Thyroid gland (tissue), 4 donors: Measurements from ENCODE around the gene ZNF575. TPM values are rescaled to one million over a fixed set of nuclear protein-coding genes. Genes with fewer than 3 reads are reported as not detected.

Experiments
- DNase-seq, 2 donors: peaks; one replicate each; pipeline ENCODE4 v3.0.0-alpha.2; 2019
- H3K27ac ChIP-seq, 3 donors: fragments of 200-600 bp; sonication (generic); 1 replicate in 2 of 3; 2 replicates in 1 of 3; pipeline ENCODE4 v1.5.1; 2016 to 2019; ENCODE audit warnings: mild to moderate bottlenecking in 1 of 3, moderate library complexity in 1 of 3
- H3K27me3 ChIP-seq: fragments of 200-600 bp; sonication (generic); one replicate; pipeline ENCODE4 v1.5.1; 2019
- H3K36me3 ChIP-seq, 2 donors: fragments of 200-600 bp; sonication (generic); one replicate each; pipeline ENCODE4 v1.5.1; 2016 to 2019
- H3K4me1 ChIP-seq, 2 donors: fragments of 200-600 bp; sonication (generic); one replicate each; pipeline ENCODE4 v1.5.1; 2017 to 2019
- H3K4me3 ChIP-seq, 3 donors: fragments of 200-600 bp; sonication (generic); replicated peaks in 1 of 3; 1 replicate in 2 of 3; 2 replicates in 1 of 3; pipeline ENCODE4 v1.5.1; 2016; ENCODE audit warnings: mild to moderate bottlenecking in 1 of 3
- H3K9me3 ChIP-seq: fragments of 200-600 bp; sonication (generic); one replicate; pipeline ENCODE4 v1.5.1; 2017
- CTCF ChIP-seq, 6 experiments: fragments of 200-600 bp in 3 of 6; fragments of 450-650 bp in 3 of 6; sonication (generic) in 3 of 6; IDR thresholded peaks; one replicate each; pipeline ENCODE4 v1.5.1; 2016 to 2019; ENCODE audit warnings: antibody characterized with exemption in 6 of 6, mild to moderate bottlenecking in 2 of 6, inconsistent platforms in 1 of 6, moderate library complexity in 1 of 6
- POLR2A ChIP-seq, 2 donors: fragments of 450-650 bp; IDR thresholded peaks; one replicate each; pipeline ENCODE4 v1.6.1; 2017; ENCODE audit warnings: antibody characterized with exemption in 2 of 2, mild to moderate bottlenecking in 2 of 2, moderate library complexity in 1 of 2
- WGBS, 2 donors: methylation state at CpG; one replicate each; pipeline ENCODE4 v1.1.5; 2017; 5-methylcytosine and 5-hydroxymethylcytosine counted together
- intact Hi-C: fragments of 100-400 bp; cut with DNase I; formaldehyde crosslinking; loops from one replicate; pipeline ENCODE4 v1.15.1; 2023
- total RNA-seq, 4 donors: library from RNA; depleted of rRNA; stranded (reverse); fragments of >200 nt; gene quantifications; one replicate each; pipeline ENCODE4 v1.2.3, GENCODE V29; 2016

Gene ZNF575
- total RNA-seq, 4 donors from 2014 or later: 1.4 TPM; not detected in 3

- H3K27me3 ChIP-seq: no peaks in the 10 kb centered on the region
- no peak for DNase-seq
- intact Hi-C loops: loop anchor here (5.0 kb wide), 1 partner anchor 33 kb away; no protein-coding TSS in a partner anchor
- no peak overlapping the region for H3K4me3 ChIP-seq
- 95 to 97% methylated on average over 5 of the region's 5 CpGs for WGBS, 2 donors
- H3K9me3 ChIP-seq: no peaks in the 10 kb centered on the region
- no peaks in the 10 kb centered on the region for H3K36me3 ChIP-seq
- H3K27ac ChIP-seq: no peak overlapping the region
- TF ChIP-seq CTCF (IDR thresholded peaks at IDR 0.05) (no peak), POLR2A (IDR thresholded peaks at IDR 0.05) (no peak)
- peaks cover 13 to 15% of the 10 kb centered on the region in 2 donors for H3K4me1 ChIP-seq
Observed at GRCh38 chr19:43570174-43570791, 37.3 kb downstream of the ZNF575 start.

- Histone ChIP-seq H3K4me1 (peaks cover 13 to 19% of the 10 kb centered on the region in 2 donors), H3K27me3 (no peaks in the 10 kb centered on the region), H3K27ac (no peak overlapping the region), H3K4me3 (no peak overlapping the region), H3K9me3 (no peaks in the 10 kb centered on the region), H3K36me3 (no peaks in the 10 kb centered on the region)
- no peak for TF ChIP-seq CTCF (IDR thresholded peaks at IDR 0.05)
- no peak for TF ChIP-seq POLR2A (IDR thresholded peaks at IDR 0.05)
- intact Hi-C loops: loop anchor here (5.0 kb wide), 1 partner anchor 35 kb away; no protein-coding TSS in a partner anchor
- DNase-seq: no peak
- WGBS, 2 donors: 68 to 72% methylated on average over 3 of the region's 3 CpGs
Observed at GRCh38 chr19:43572171-43572588, 39.2 kb downstream of the ZNF575 start.

GRCh38 chr19:43574424-43575155 lies 41.6 kb downstream of the ZNF575 start:
- intact Hi-C loops: loop anchor here (2.0 to 5.0 kb wide), 2 partner anchors 22 to 37 kb away; partner anchors contain the start of genes IRGQ and ZNF576
- Histone ChIP-seq H3K36me3 (no peaks in the 10 kb centered on the region), H3K27me3 (no peaks in the 10 kb centered on the region), H3K4me1 (peaks cover 13 to 19% of the 10 kb centered on the region in 2 donors), H3K9me3 (no peaks in the 10 kb centered on the region), H3K27ac (peak overlapping the region in 2 of 3 donors; percentile 40 to 72), H3K4me3 (peak overlapping the region; percentile 44 to 98 (median 62))
- DNase-seq: no peak
- 20 to 23% methylated on average over 12 of the region's 12 CpGs for WGBS, 2 donors
- TF ChIP-seq CTCF (IDR thresholded peaks at IDR 0.05) (no peak), POLR2A (IDR thresholded peaks at IDR 0.05) (no peak)

- WGBS, 2 donors: 0% methylated on average over 18 to 36 of the region's 51 CpGs
- H3K9me3 ChIP-seq: no peaks in the 10 kb centered on the region
- H3K36me3 ChIP-seq: no peaks in the 10 kb centered on the region
- TF ChIP-seq CTCF (IDR thresholded peaks at IDR 0.05) (no peak), POLR2A (IDR thresholded peaks at IDR 0.05) (peak in 1 of 2 donors; percentile 55)
- peak within 1 kb of the TSS; percentile 44 to 98 (median 62) for H3K4me3 ChIP-seq
- DNase-seq: peak; percentile 98
- H3K4me1 ChIP-seq: peaks cover 16 to 19% of the 10 kb centered on the region in 2 donors
- intact Hi-C loops: loop anchor here (2.0 kb wide), 1 partner anchor 21 kb away; the partner anchor contains the start of genes IRGQ and ZNF576
- H3K27ac ChIP-seq: peak within 1 kb of the TSS; percentile 57 to 77 (median 72)
- no peaks in the 10 kb centered on the region for H3K27me3 ChIP-seq
Observed at GRCh38 chr19:43575156-43575950, 42.4 kb downstream of the ZNF575 start, which contains the start of the genes PINLYP and XRCC1. TSS of gene PINLYP (plus strand) at chr19:43575801. CDS start at chr19:43577192, 1,391 bp downstream. TSS of gene XRCC1 (minus strand) at chr19:43575527. CDS start at chr19:43575458, 69 bp downstream.
